NT2/D1 (cell line): ENCODE measurements around the gene PWWP2B.

Experiments used
- SUZ12 ChIP-seq: IDR thresholded peaks from 2 replicates; pipeline ENCODE4 v1.6.1; 2011; ENCODE audit not compliant: insufficient read length, insufficient read depth; ENCODE audit errors: extremely low read depth
- YY1 ChIP-seq: IDR thresholded peaks from 2 replicates; pipeline ENCODE4 v1.6.1; 2011; ENCODE audit not compliant: insufficient read length, insufficient read depth
- ZNF274 ChIP-seq: IDR thresholded peaks from 2 replicates; pipeline ENCODE4 v1.6.1; 2011; ENCODE audit warnings: mild to moderate bottlenecking, low read depth, low read length

DNA sequence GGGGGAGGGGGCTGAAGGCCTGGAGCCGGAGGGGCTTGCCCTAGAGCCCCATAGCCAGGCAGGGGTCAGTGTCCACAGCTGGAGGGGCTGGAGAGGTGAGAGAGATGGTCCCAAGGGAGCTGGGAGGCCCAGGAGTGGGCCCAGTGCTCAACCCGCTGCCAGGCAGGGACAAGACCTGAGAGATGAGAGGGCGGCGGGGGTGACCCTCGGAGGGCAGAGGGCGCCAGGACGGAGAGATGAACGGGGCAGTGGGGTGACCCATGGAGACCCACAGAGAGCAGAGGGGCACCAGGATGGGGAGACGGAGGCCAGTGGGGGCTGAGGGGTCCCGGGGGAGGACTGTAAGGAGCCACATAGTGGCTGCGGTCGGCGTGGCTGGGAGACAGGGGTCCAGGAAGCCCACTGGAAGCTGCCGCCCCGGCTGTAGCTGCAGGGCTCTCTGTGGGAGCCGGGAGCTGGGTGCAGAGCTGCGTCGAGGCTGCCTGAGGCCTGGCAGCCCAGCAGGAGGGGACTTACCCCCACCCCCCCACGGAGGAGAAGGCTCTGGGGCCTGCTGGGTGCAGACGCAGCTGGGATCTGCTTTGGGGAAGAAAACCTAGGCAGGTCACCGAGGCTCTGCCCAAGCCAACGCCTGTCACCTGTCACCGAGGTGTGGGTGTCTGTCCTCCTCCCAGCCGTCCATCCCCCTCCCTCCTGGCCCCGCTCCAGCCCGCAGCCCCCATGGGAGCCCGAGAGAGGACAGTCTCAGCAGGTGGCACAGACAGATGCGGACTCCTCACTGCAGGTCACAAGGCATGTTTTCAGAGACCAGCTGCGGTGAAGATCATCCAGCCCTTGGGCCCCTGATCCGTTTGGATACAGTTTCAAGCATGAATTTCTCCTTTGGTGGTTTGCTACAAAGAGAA is 25.1 kb downstream of the PWWP2B start:
- no peak for TF ChIP-seq YY1
- no peak for TF ChIP-seq ZNF274
- TF ChIP-seq SUZ12 = no peak
